ENCODE measurements around the gene NTF3. TPM values are rescaled to one million over a fixed set of nuclear protein-coding genes. Genes with fewer than 3 reads are reported as not detected.

NTF3 gene
- 1 to 10 TPM; 1.4 to 6.9 TPM for total RNA-seq
- 1 to 10 TPM; 3.0 to 3.1 TPM for polyA plus RNA-seq (ENCODE audit: insufficient read length in 2 of 2)
- long read RNA-seq, donor 1, partial matches to known transcripts, result 0 of 3 reads
- long read RNA-seq, donor 1, other reads (novel, unspliced or antisense), result 0 of 3 reads
- long read RNA-seq, donor 2, result 0 reads
- long read RNA-seq, donor 3, partial matches to known transcripts, result 0 of 2 reads
- long read RNA-seq, donor 3, other reads (novel, unspliced or antisense), result 0 of 2 reads
- long read RNA-seq, donor 4, partial matches to known transcripts, result 0 of 6 reads
- long read RNA-seq, donor 4, other reads (novel, unspliced or antisense), result 0 of 6 reads

DNA sequence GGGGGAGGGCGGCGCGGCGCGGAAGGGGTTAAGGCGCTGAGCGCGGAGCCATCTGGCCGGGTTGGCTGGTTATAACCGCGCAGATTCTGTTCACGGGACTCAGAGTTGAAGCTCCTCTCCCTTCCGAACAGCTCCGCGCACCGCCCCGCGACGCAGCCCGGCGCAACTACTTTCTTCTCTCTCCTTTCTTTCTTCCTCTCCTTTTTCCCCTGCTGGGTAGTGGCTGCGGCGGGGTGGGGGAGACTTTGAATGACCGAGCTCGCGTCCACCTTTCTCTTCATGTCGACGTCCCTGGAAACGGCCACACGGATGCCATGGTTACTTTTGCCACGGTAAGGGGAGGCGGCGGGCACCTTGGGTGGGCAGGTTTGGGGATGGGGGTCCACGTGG, at the start of gene NTF3:
TSS of gene NTF3 (plus strand) at position 98 of the 390 bp plus-strand sequence. CDS start at position 315, 217 bp downstream.
- peak in 2 of 6 donors; percentile 68 to 80 for DNase-seq (ENCODE audit: low read depth in 4 of 6, low spot score in 6 of 6)
- WGBS (ENCODE audit: insufficient coverage), result 0% methylated on average over 31 of the region's 34 CpGs
- H3K36me3 ChIP-seq (ENCODE audit: control insufficient read depth, insufficient read depth, low read length), result no peaks in the 10 kb centered on the region
- no peak within 1 kb of the TSS for H3K27ac ChIP-seq (ENCODE audit: low read depth, low read length)
- H3K9me3 ChIP-seq (ENCODE audit: control insufficient read depth, insufficient read depth, low read length), result no peaks in the 10 kb centered on the region
- H3K27me3 ChIP-seq (ENCODE audit: control insufficient read depth, insufficient read depth, low read length), result peaks cover 89% of the 10 kb centered on the region
- H3K4me1 ChIP-seq (ENCODE audit: control insufficient read depth, insufficient read depth, low read length), result peaks cover 48% of the 10 kb centered on the region
- peak within 1 kb of the TSS; percentile 42 for H3K4me3 ChIP-seq (ENCODE audit: low read depth, low read length)

DNA sequence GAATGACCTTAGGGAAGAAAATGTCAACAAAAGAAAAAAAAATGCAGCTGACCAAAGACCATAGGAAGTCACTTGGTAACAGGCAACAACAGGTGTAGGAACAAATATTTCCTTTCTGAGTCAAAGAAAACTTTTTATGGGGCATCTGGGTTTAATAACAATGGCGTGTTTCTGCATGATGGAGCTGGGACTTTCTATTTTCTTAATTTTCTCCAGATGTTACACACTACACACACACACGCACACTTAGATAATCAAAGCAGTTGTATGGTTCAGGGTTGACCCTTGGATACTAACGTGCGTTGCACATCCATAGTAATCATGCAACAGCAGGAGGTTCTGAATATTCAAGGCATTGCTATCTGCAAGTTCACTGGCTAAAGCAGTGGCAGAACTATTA, 47.9 kb upstream of the NTF3 start:
- Histone ChIP-seq H3K4me3 (ENCODE audit: low read depth, low read length) (no peak overlapping the region), H3K9me3 (ENCODE audit: control insufficient read depth, insufficient read depth, low read length) (no peaks in the 10 kb centered on the region), H3K27ac (ENCODE audit: low read depth, low read length) (no peak overlapping the region), H3K27me3 (ENCODE audit: control insufficient read depth, insufficient read depth, low read length) (no peaks in the 10 kb centered on the region), H3K36me3 (ENCODE audit: control insufficient read depth, insufficient read depth, low read length) (no peaks in the 10 kb centered on the region), H3K4me1 (ENCODE audit: control insufficient read depth, insufficient read depth, low read length) (no peaks in the 10 kb centered on the region)
- no peak for DNase-seq (ENCODE audit: low read depth in 4 of 6, low spot score in 6 of 6)
- WGBS (ENCODE audit: insufficient coverage), result 50% methylated on average over 2 of the region's 4 CpGs

DNA sequence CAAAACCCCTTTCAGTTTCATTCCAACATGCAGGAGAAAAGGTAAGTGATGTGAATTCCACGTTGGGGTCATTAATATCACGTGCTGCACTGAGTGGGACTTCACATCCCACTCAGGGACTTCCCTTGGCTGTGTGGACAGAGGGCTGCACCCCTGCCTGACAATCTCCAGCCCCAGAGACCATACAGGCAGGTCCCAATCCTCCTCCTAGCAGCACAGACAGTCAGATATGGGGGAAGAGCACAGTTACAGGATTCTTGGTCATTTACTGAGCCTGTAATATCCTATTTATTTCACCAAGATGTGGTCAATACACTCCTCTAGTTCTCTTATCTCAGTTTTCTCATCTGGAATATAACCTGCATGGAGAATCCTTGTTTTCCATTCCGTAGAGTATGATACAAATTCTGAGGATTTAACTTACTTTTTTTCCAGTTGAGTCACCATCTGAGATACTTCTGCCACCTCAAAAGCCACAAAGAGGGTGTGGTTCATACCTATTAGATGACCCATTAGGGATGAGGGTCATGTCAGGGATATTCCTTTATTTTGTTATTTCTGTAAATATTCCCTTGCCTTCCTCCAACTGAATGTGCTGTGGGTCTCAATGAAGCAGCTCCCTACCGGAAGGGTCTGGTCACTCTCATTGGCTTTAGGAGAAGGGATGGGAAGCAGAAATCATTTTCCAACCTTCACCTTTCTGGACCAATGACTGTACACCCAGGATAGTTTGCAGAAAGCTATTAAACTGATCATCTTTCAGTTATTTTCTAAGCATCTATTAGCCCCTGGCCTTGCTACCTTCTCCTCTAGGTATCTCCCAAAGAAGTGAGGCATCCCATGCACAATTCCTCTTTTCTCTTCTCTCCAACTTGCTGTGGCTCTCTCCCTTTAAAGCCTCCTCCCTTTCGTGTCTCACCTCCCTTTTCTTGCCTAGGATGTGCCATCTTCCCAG, 43.0 kb upstream of the NTF3 start:
- H3K27me3 ChIP-seq (ENCODE audit: control insufficient read depth, insufficient read depth, low read length), result no peaks in the 10 kb centered on the region
- WGBS (ENCODE audit: insufficient coverage), result 75% methylated on average over 1 of the region's 5 CpGs
- no peaks in the 10 kb centered on the region for H3K9me3 ChIP-seq (ENCODE audit: control insufficient read depth, insufficient read depth, low read length)
- H3K36me3 ChIP-seq (ENCODE audit: control insufficient read depth, insufficient read depth, low read length), result no peaks in the 10 kb centered on the region
- H3K4me3 ChIP-seq (ENCODE audit: low read depth, low read length), result no peak overlapping the region
- DNase-seq (ENCODE audit: low read depth in 4 of 6, low spot score in 6 of 6), result no peak
- no peaks in the 10 kb centered on the region for H3K4me1 ChIP-seq (ENCODE audit: control insufficient read depth, insufficient read depth, low read length)
- no peak overlapping the region for H3K27ac ChIP-seq (ENCODE audit: low read depth, low read length)

DNA sequence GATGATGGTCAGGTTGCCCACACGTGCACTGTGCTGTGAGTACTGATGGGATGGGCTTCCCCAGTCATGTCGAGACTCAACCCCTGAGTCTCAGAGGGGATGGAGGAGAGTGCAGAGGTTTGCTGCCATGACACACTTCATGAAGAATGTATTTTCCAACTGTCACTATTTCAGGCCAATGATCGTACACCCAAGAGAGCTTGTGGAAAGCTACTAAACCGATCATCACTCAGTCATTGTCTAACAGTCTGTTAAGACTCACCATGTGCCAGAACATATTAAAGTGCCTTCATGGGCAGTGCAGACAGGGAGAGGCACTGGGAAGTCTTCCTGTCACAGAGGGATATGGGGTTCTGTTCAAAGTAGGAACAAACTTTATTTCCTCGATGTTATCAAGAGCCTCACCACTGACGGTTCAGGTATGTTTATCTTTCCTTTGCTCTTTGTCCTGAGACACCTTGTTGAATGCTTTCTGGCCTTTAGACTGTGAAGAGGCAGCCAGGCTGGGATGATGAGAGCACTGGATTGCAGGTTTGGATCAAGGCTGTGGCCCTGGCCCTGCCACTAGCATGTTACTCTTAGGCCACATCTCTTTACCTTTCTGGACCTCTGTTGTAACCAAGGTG, 41.6 kb upstream of the NTF3 start:
- H3K27ac ChIP-seq (ENCODE audit: low read depth, low read length), result no peak overlapping the region
- H3K4me3 ChIP-seq (ENCODE audit: low read depth, low read length), result no peak overlapping the region
- no peaks in the 10 kb centered on the region for H3K4me1 ChIP-seq (ENCODE audit: control insufficient read depth, insufficient read depth, low read length)
- 85% methylated on average over 4 of the region's 6 CpGs for WGBS (ENCODE audit: insufficient coverage)
- no peak for DNase-seq (ENCODE audit: low read depth in 4 of 6, low spot score in 6 of 6)
- no peaks in the 10 kb centered on the region for H3K36me3 ChIP-seq (ENCODE audit: control insufficient read depth, insufficient read depth, low read length)
- no peaks in the 10 kb centered on the region for H3K9me3 ChIP-seq (ENCODE audit: control insufficient read depth, insufficient read depth, low read length)
- no peaks in the 10 kb centered on the region for H3K27me3 ChIP-seq (ENCODE audit: control insufficient read depth, insufficient read depth, low read length)

DNA sequence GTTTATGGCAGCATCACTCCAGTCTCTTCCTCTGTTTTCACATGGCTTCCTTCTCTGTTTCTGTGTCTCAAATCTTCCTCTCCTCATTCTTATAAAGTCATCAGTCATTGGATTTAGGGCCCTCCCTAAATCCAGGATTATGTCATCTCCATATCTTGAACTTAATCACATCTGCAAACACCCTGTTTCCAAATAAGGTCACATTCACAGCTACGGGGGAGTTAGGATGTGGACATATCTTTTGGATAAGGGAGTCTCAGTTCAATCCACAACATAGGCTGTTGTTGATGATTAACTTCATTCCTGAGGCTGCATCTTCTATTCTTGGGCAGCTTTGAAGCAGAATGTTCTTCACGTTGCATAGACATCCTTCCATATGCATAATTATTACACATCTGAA, 40.3 kb upstream of the NTF3 start:
- no peak overlapping the region for H3K27ac ChIP-seq (ENCODE audit: low read depth, low read length)
- no peaks in the 10 kb centered on the region for H3K4me1 ChIP-seq (ENCODE audit: control insufficient read depth, insufficient read depth, low read length)
- no peaks in the 10 kb centered on the region for H3K36me3 ChIP-seq (ENCODE audit: control insufficient read depth, insufficient read depth, low read length)
- H3K27me3 ChIP-seq (ENCODE audit: control insufficient read depth, insufficient read depth, low read length), result no peaks in the 10 kb centered on the region
- H3K4me3 ChIP-seq (ENCODE audit: low read depth, low read length), result no peak overlapping the region
- DNase-seq (ENCODE audit: low read depth in 4 of 6, low spot score in 6 of 6), result no peak
- H3K9me3 ChIP-seq (ENCODE audit: control insufficient read depth, insufficient read depth, low read length), result no peaks in the 10 kb centered on the region
- no CpG with 5 or more reads among the region's 2 CpGs for WGBS (ENCODE audit: insufficient coverage)

DNA sequence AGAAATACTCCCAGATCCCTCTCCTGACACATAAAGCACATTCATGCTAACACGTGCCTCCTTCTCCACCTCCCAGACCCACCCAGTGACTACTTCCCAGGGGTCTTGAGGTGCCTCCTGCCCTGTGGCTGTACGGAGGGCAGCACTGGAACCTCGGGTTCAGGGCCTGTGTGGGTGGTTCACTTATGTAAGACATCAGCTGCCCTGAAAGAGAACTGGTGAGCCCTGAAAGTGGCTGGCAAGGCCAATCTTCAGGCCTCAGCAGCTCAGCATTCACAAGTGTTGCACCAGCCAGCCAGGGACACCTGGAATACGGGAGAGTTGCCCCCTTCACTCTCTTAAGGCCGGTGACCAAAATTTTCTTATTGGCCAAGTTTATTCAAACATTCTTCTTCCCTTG, 38.9 kb upstream of the NTF3 start:
- 100% methylated on average over 4 of the region's 5 CpGs for WGBS (ENCODE audit: insufficient coverage)
- Histone ChIP-seq H3K4me3 (ENCODE audit: low read depth, low read length) (no peak overlapping the region), H3K36me3 (ENCODE audit: control insufficient read depth, insufficient read depth, low read length) (no peaks in the 10 kb centered on the region), H3K27me3 (ENCODE audit: control insufficient read depth, insufficient read depth, low read length) (no peaks in the 10 kb centered on the region), H3K27ac (ENCODE audit: low read depth, low read length) (no peak overlapping the region), H3K9me3 (ENCODE audit: control insufficient read depth, insufficient read depth, low read length) (no peaks in the 10 kb centered on the region), H3K4me1 (ENCODE audit: control insufficient read depth, insufficient read depth, low read length) (no peaks in the 10 kb centered on the region)
- no peak for DNase-seq (ENCODE audit: low read depth in 4 of 6, low spot score in 6 of 6)

DNA sequence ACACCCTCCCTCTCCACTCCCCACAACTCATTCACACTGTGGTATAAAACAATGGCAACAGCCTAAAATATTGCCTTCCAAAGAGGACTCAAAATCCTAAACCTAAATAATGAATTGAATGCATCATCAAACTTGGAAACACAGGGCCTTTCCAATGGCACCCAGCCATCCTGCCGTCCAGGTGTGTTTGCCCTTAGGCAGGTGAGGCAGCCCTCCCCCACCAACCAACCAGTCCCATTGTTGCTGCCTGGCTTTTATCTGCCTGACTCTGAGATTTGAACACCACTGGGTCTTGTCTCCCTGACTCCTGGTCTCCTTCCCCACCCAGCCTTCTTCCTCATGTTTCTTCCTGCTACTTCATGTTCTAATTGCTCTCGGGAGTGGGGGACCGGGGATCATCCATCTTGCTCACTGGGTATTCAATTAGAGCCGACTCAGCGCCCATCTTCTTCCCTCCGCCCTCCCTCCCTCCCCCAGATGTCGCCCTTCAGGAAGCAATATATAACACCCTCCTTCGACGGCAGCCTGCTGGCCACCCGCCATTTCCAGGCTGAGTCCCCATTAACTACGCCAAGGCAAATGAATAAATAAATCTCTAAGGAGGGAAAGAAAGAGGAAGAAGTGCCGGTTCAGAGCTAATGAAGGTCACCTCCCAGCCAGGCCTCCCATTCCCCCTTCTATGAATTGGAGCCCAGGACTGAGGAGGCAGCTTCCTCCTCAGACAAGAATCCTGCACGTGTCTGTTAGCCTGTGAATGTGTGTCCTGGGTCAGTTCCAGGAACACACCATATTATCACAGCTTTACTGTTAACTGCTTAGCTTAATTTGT, 36.3 kb upstream of the NTF3 start:
- no peaks in the 10 kb centered on the region for H3K9me3 ChIP-seq (ENCODE audit: control insufficient read depth, insufficient read depth, low read length)
- H3K4me3 ChIP-seq (ENCODE audit: low read depth, low read length), result no peak overlapping the region
- no peaks in the 10 kb centered on the region for H3K4me1 ChIP-seq (ENCODE audit: control insufficient read depth, insufficient read depth, low read length)
- 67% methylated on average over 1 of the region's 13 CpGs for WGBS (ENCODE audit: insufficient coverage)
- no peaks in the 10 kb centered on the region for H3K36me3 ChIP-seq (ENCODE audit: control insufficient read depth, insufficient read depth, low read length)
- H3K27me3 ChIP-seq (ENCODE audit: control insufficient read depth, insufficient read depth, low read length), result no peaks in the 10 kb centered on the region
- peak in 4 of 6 donors; percentile 20 to 82 (median 44) for DNase-seq (ENCODE audit: low read depth in 4 of 6, low spot score in 6 of 6)
- no peak overlapping the region for H3K27ac ChIP-seq (ENCODE audit: low read depth, low read length)

DNA sequence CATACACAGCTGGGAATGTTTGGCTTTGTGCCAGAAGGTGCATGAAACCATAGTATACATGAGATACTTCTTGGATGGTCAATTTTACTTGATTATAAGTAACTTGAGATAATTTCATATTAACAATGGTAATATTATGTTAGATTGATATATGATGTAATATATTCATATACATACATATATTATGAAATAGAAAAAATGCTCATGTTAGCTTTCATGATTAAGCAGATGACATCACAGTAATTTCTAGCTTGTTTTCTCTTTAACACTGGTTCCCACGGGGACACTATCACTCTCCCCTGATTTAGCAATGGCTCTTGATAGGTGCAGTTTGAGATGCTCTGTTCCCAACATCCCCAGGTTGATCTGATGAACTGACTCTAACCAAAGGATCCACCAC, 35.4 kb upstream of the NTF3 start:
- no peak for DNase-seq (ENCODE audit: low read depth in 4 of 6, low spot score in 6 of 6)
- WGBS (ENCODE audit: insufficient coverage), result no CpG with 5 or more reads among the region's 1 CpG
- H3K4me1 ChIP-seq (ENCODE audit: control insufficient read depth, insufficient read depth, low read length), result no peaks in the 10 kb centered on the region
- no peak overlapping the region for H3K4me3 ChIP-seq (ENCODE audit: low read depth, low read length)
- no peaks in the 10 kb centered on the region for H3K27me3 ChIP-seq (ENCODE audit: control insufficient read depth, insufficient read depth, low read length)
- H3K36me3 ChIP-seq (ENCODE audit: control insufficient read depth, insufficient read depth, low read length), result no peaks in the 10 kb centered on the region
- no peak overlapping the region for H3K27ac ChIP-seq (ENCODE audit: low read depth, low read length)
- H3K9me3 ChIP-seq (ENCODE audit: control insufficient read depth, insufficient read depth, low read length), result no peaks in the 10 kb centered on the region

DNA sequence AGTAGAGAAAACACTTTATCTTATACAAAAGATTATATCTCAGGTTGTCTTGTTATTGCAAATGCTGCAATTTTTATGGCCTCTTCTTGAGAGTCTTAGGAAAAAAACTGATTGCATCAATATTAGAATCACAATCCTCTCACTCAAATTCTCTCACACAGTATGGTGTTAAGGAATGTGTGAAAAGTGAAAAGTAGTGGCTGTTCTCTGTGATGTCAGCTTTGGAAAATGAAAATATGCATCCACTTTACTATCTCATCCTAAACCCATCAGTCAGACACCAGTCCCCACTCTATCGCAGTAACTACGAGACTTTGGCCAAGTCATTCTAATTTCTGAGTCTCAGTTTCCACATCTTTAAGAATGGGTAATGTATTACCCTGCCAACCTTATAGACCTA, 32.6 kb upstream of the NTF3 start:
- Histone ChIP-seq H3K36me3 (ENCODE audit: control insufficient read depth, insufficient read depth, low read length) (no peaks in the 10 kb centered on the region), H3K4me1 (ENCODE audit: control insufficient read depth, insufficient read depth, low read length) (no peaks in the 10 kb centered on the region), H3K4me3 (ENCODE audit: low read depth, low read length) (no peak overlapping the region), H3K27ac (ENCODE audit: low read depth, low read length) (no peak overlapping the region), H3K9me3 (ENCODE audit: control insufficient read depth, insufficient read depth, low read length) (no peaks in the 10 kb centered on the region), H3K27me3 (ENCODE audit: control insufficient read depth, insufficient read depth, low read length) (no peaks in the 10 kb centered on the region)
- no peak for DNase-seq (ENCODE audit: low read depth in 4 of 6, low spot score in 6 of 6)
- no CpG with 5 or more reads among the region's 2 CpGs for WGBS (ENCODE audit: insufficient coverage)
